GM12874 (cell line): Measurements from ENCODE around the gene ENO1.

Experiments used
- CTCF ChIP-seq: IDR thresholded peaks from 2 replicates; pipeline ENCODE4 v1.5.1; 2011; ENCODE audit warnings: low read depth, mild to moderate bottlenecking, control low read depth, low read length, moderate library complexity; ENCODE audit not compliant: insufficient read depth

ENO1 gene

GRCh38 chr1:8821084-8821483, 57.4 kb downstream of the ENO1 start:
- TF ChIP-seq CTCF, result no peak

GRCh38 chr1:8818325-8818775, 60.1 kb downstream of the ENO1 start:
- no peak for TF ChIP-seq CTCF

GRCh38 chr1:8817412-8818324, 60.8 kb downstream of the ENO1 start, which contains the start of gene RERE:
TSS of gene RERE (minus strand) at chr1:8817640.
- TF ChIP-seq CTCF, result no peak

GRCh38 chr1:8816831-8817411, 61.6 kb downstream of the ENO1 start:
- no peak for TF ChIP-seq CTCF

- no peak for TF ChIP-seq CTCF
Measured at GRCh38 chr1:8816264-8816663, 62.2 kb downstream of the ENO1 start.

GRCh38 chr1:8815582-8816151, 62.8 kb downstream of the ENO1 start:
- no peak for TF ChIP-seq CTCF

- TF ChIP-seq CTCF, result no peak
Measured at GRCh38 chr1:8814865-8815264, 63.6 kb downstream of the ENO1 start.
